GM12801 (cell line): ENCODE results near the gene CHAT.

Source experiments
- TF ChIP-seq, protein P1 (sequence below): IDR thresholded peaks from one replicate; pipeline ENCODE4 v1.5.1; 2011; ENCODE audit warnings: control low read depth; ENCODE audit not compliant: insufficient read length; ENCODE audit errors: extremely low read depth

CHAT gene

DNA sequence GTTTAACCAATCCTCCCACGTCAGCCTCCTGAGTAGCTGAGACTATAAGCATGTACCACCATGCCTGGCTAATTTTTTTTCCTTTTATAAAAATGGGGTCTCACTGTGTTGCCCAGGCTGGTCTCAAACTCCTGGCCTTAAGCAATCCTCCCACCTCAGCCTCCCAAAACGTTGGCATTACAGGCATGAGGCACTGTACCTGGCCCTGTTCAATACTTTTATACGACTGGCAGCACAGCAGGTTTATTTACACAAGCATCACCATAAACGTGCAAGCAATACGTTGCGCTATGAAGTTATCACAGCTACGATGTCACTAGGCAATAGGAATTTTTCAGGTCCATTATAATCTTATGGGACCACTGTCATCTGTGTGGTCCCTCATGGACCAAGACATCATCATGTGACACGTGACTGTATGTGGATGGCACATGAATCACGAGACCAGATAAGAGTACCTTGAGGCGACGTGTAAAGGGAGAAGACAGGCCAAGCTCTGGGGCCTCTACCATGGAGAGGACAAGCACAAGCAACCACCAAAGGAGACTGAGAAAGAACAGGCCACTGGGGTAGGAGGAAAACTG is 38.3 kb upstream of the CHAT start:
- TF ChIP-seq, protein P1, sequence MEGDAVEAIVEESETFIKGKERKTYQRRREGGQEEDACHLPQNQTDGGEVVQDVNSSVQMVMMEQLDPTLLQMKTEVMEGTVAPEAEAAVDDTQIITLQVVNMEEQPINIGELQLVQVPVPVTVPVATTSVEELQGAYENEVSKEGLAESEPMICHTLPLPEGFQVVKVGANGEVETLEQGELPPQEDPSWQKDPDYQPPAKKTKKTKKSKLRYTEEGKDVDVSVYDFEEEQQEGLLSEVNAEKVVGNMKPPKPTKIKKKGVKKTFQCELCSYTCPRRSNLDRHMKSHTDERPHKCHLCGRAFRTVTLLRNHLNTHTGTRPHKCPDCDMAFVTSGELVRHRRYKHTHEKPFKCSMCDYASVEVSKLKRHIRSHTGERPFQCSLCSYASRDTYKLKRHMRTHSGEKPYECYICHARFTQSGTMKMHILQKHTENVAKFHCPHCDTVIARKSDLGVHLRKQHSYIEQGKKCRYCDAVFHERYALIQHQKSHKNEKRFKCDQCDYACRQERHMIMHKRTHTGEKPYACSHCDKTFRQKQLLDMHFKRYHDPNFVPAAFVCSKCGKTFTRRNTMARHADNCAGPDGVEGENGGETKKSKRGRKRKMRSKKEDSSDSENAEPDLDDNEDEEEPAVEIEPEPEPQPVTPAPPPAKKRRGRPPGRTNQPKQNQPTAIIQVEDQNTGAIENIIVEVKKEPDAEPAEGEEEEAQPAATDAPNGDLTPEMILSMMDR, result no peak

DNA sequence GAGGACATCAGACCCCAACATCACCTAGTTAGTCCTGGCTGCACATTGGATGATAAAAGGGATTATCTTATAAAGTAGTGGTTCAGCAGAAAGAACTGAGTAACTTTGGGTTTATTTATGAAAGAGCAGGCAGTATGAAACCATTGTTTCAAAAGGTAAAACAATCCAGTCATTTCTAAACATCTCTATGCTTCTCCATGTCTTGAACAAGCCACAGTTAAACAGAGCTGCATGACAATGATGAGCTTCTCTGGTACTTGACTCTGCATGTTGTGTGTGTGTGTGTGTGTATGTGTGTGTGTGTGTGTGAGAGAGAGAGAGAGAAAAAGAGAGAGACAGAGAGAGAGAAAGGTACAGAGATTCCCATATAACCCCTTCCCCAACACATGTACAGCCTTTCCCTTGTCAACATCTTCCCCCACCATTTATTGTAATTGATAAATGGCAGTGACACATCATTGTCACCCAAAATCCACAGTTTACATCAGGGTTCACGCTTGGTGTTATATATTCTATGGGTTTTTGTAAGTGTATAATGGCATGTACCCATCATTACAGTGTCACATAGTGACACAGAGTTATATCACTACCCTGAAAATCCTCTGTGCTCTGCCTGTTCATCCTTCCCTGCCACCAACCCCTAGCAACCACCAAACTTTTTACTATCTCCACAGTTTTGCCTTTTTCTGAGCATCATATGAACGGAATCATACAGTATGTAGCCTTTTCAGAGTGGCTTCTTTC is 36.5 kb upstream of the CHAT start:
- TF ChIP-seq, protein P1, result no peak

DNA sequence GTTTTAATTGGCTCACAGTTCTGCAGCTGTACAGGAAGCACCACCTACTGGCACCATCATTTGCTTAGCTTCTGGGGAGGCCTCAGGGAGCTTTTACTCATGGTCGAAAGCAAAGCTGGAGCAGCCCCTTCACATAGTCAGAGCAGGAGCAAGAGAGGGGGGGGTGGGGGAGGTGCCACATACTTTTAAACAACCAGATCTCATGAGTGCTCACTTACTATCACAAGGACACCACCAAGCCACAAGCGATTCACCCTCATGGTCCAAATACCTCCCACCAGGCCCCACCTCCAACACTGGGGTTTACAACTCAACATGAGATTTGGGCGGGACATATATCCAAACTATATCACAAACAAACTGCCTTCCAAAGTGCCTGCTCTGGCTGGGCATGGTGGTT is 35.4 kb upstream of the CHAT start:
- TF ChIP-seq, protein P1, result no peak

DNA sequence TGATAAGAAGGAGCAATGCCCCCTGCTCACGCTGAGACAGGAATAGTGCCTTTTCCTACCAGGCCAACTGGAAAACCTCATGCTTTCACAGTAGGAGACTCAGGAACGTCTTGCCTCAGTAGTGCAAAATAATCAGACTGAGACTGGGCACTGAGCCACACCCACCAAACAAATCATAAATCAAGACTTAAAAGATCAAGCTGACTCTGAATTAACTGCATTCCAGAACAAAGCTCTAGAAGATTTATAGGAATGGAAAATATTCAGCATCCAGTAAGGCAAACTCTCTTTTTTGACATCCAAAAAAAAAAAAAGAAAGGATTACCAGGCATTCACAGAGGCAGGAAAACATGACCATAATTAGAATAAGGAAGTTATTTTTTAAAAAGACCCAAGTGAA is 34.2 kb upstream of the CHAT start:
- TF ChIP-seq, protein P1, result no peak

- TF ChIP-seq, protein P1, result no peak
Observed at GRCh38 chr10:49585387-49585786, 28.4 kb upstream of the CHAT start.

GRCh38 chr10:49587981-49588380 is 25.9 kb upstream of the CHAT start:
- TF ChIP-seq, protein P1, result no peak

GRCh38 chr10:49592726-49593563 is 20.9 kb upstream of the CHAT start:
- TF ChIP-seq, protein P1, result no peak
